ENCODE results near the gene HMGB4. TPM values are rescaled to one million over a fixed set of nuclear protein-coding genes. Genes with fewer than 3 reads are reported as not detected.
A peak's percentile ranks its signal among the peaks of the same experiment; 100 is the strongest.

Gene HMGB4
- total RNA-seq, 4 donors from 2014 or later, result not detected

DNA sequence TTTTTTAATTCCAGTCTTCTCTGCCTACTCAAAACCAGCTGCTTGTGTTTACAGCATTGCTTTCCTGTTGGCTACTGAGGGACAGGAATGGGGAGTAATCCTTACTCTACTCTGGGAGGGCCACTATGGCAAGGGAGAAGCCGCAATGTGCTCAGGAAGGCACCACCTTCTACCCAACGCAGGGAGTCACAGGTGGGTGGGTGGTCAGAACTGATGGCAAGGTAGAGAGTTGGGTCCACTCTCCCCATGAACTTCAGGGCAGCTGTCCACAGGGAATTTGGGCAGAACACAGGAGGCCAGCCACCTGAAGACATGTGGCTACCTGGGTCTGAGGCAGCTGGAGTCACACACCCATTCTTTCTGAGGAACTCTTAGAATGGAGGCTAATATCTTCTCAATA, 40.5 kb upstream of the HMGB4 start:
- no peaks in the 10 kb centered on the region for H3K9me3 ChIP-seq
- WGBS, result 90% methylated on average over 2 of the region's 2 CpGs
- no peaks in the 10 kb centered on the region for H3K4me1 ChIP-seq
- no peak for DNase-seq (ENCODE audit: extremely low spot score)
- intact Hi-C loops (cut with DNase I), result no loop called here
- peaks cover 0 to 19% (median 0%) of the 10 kb centered on the region in 4 donors for H3K27me3 ChIP-seq
- no peak overlapping the region for H3K4me3 ChIP-seq
- no peaks in the 10 kb centered on the region for H3K36me3 ChIP-seq
- no peak overlapping the region for H3K27ac ChIP-seq (replicated peaks in 1 of 4)
- TF ChIP-seq POLR2A (IDR thresholded peaks at IDR 0.05; ENCODE audit: low read depth) (no peak), EP300 (IDR thresholded peaks at IDR 0.05) (no peak), POLR2AphosphoS5 (IDR thresholded peaks at IDR 0.05) (no peak)
- TF ChIP-seq, protein P1, sequence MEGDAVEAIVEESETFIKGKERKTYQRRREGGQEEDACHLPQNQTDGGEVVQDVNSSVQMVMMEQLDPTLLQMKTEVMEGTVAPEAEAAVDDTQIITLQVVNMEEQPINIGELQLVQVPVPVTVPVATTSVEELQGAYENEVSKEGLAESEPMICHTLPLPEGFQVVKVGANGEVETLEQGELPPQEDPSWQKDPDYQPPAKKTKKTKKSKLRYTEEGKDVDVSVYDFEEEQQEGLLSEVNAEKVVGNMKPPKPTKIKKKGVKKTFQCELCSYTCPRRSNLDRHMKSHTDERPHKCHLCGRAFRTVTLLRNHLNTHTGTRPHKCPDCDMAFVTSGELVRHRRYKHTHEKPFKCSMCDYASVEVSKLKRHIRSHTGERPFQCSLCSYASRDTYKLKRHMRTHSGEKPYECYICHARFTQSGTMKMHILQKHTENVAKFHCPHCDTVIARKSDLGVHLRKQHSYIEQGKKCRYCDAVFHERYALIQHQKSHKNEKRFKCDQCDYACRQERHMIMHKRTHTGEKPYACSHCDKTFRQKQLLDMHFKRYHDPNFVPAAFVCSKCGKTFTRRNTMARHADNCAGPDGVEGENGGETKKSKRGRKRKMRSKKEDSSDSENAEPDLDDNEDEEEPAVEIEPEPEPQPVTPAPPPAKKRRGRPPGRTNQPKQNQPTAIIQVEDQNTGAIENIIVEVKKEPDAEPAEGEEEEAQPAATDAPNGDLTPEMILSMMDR (IDR thresholded peaks at IDR 0.05), result no peak

DNA sequence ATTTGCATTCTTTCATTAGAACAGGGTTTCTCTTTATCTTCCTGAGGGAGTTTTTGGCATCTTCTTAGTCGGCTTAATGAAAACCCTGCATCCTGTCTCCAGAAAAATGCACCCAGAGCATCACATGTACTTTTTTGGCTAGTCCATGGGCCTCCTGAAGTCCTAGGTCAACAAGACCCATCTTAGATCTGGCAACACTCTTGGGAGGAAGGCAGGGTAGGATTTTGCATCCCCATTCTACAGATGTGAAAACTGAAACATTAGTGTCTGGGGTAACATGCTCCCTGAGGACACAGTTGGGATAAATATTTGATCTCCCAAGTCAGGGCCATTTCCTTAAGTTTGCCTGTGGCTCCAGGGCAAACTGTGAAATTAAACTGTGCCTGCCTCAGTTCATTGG, 40.0 kb upstream of the HMGB4 start:
- no peak for TF ChIP-seq EP300 (IDR thresholded peaks at IDR 0.05)
- TF ChIP-seq POLR2A (IDR thresholded peaks at IDR 0.05; ENCODE audit: low read depth), result no peak
- TF ChIP-seq, protein P1 (IDR thresholded peaks at IDR 0.05), result no peak
- no peak for TF ChIP-seq POLR2AphosphoS5 (IDR thresholded peaks at IDR 0.05)
- intact Hi-C loops (cut with DNase I), result no loop called here
- H3K4me1 ChIP-seq, result no peaks in the 10 kb centered on the region
- no peak overlapping the region for H3K27ac ChIP-seq (replicated peaks in 1 of 4)
- no peaks in the 10 kb centered on the region for H3K36me3 ChIP-seq
- DNase-seq (ENCODE audit: extremely low spot score), result peak; percentile 90
- no peak overlapping the region for H3K4me3 ChIP-seq
- H3K9me3 ChIP-seq, result no peaks in the 10 kb centered on the region
- 73% methylated on average over 1 of the region's 1 CpG for WGBS
- peaks cover 0 to 19% (median 0%) of the 10 kb centered on the region in 4 donors for H3K27me3 ChIP-seq

DNA sequence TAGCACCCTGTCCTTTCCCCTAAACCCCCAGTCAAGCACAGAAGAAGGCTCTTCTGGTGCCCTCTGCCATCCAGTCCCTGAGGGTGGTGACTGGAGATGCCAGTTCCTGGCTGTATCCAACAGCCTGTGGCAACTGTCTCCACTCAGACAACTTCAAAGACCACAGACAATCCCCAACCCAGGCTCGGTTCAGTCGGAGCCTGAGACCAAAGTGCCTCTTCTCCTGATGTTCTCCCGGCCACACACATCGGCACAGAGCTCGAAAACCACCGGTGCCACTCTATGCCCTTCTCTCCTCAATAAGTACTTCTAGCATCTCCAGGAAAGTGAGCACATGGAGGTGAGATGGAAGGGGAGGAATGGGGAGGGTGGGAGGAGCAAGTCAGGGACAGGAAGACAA, 39.6 kb upstream of the HMGB4 start:
- DNase-seq (ENCODE audit: extremely low spot score), result no peak
- 90% methylated on average over 6 of the region's 6 CpGs for WGBS

DNA sequence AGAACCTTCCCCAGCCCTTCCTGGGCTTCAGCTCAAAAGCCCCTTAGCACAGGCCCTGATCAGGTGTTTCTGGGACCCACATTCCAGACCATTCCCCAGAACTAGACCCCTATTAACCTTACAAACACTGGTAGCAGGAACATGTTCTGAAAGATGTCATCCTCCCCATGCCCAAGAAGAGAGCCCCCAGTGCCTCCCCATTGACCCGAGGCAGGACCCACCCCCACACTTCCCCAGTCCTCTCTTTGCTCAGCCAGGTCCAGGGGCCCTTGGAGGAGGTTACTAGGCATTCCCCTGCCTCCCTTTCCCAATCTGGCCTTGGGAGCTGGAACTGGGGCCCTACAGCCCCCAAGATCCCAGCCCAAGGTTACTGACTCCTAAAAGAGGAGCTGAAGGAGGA, 38.9 kb upstream of the HMGB4 start:
- Histone ChIP-seq H3K4me1 (no peaks in the 10 kb centered on the region), H3K4me3 (no peak overlapping the region), H3K36me3 (no peaks in the 10 kb centered on the region), H3K9me3 (no peaks in the 10 kb centered on the region), H3K27me3 (peaks cover 0 to 19% (median 0%) of the 10 kb centered on the region in 4 donors), H3K27ac (replicated peaks in 1 of 4) (no peak overlapping the region)
- no CpG with 5 or more reads among the region's 1 CpG for WGBS
- no peak for TF ChIP-seq EP300 (IDR thresholded peaks at IDR 0.05)
- TF ChIP-seq POLR2A (IDR thresholded peaks at IDR 0.05; ENCODE audit: low read depth), result no peak
- TF ChIP-seq, protein P1 (IDR thresholded peaks at IDR 0.05), result no peak
- no peak for TF ChIP-seq POLR2AphosphoS5 (IDR thresholded peaks at IDR 0.05)
- peak; percentile 24 for DNase-seq (ENCODE audit: extremely low spot score)
- intact Hi-C loops (cut with DNase I), result no loop called here

More for the DNA sequence above, 39.6 kb upstream of the HMGB4 start:
- Histone ChIP-seq H3K9me3 (no peaks in the 10 kb centered on the region), H3K27ac (replicated peaks in 1 of 4) (no peak overlapping the region), H3K4me1 (no peaks in the 10 kb centered on the region), H3K27me3 (peaks cover 0 to 19% (median 0%) of the 10 kb centered on the region in 4 donors), H3K36me3 (no peaks in the 10 kb centered on the region), H3K4me3 (no peak overlapping the region)
- intact Hi-C loops (cut with DNase I), result no loop called here
- TF ChIP-seq EP300 (IDR thresholded peaks at IDR 0.05) (no peak), POLR2A (IDR thresholded peaks at IDR 0.05; ENCODE audit: low read depth) (no peak), POLR2AphosphoS5 (IDR thresholded peaks at IDR 0.05) (no peak)
- TF ChIP-seq, protein P1 (IDR thresholded peaks at IDR 0.05), result no peak

DNA sequence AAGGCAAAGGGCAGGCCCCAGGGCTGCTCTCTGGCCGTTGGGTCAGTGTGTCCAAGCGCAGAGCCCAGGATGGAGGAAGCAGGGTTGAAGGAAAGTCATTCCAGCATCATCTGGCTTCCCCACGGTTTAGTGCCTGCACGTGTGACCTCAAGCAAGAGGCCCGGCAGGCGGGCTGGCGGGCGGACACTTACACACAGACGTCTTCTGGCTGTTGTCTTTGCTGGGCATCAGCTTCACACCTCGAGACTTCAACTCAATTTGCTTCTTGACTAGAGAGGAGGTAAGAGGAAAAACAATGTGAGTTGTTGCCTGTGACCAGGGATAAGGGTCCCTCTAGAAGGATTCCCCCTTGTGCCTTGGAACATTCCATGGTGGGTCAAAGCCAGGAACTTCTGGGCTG, 38.4 kb upstream of the HMGB4 start:
- 64% methylated on average over 10 of the region's 10 CpGs for WGBS
- TF ChIP-seq, protein P1 (IDR thresholded peaks at IDR 0.05), result no peak
- TF ChIP-seq POLR2AphosphoS5 (IDR thresholded peaks at IDR 0.05) (no peak), POLR2A (IDR thresholded peaks at IDR 0.05; ENCODE audit: low read depth) (no peak), EP300 (IDR thresholded peaks at IDR 0.05) (no peak)

More for the DNA sequence above, 38.4 kb upstream of the HMGB4 start:
- no peak for DNase-seq (ENCODE audit: extremely low spot score)
- H3K27me3 ChIP-seq, result peaks cover 0 to 19% (median 0%) of the 10 kb centered on the region in 4 donors
- H3K36me3 ChIP-seq, result no peaks in the 10 kb centered on the region
- intact Hi-C loops (cut with DNase I), result no loop called here
- H3K4me3 ChIP-seq, result no peak overlapping the region
- H3K9me3 ChIP-seq, result no peaks in the 10 kb centered on the region
- no peaks in the 10 kb centered on the region for H3K4me1 ChIP-seq
- no peak overlapping the region for H3K27ac ChIP-seq (replicated peaks in 1 of 4)

Data from esophagus muscularis mucosa (tissue), 4 donors.